Body of pancreas (tissue), 4 donors: ENCODE results near the gene ONECUT2. TPM values are rescaled to one million over a fixed set of nuclear protein-coding genes. Genes with fewer than 3 reads are reported as not detected.

Source experiments
- ATAC-seq: fragments of 150-250 bp; one replicate; pipeline ENCODE4 v1.9.1; 2016
- DNase-seq, 4 donors: peaks; one replicate each; pipeline ENCODE4 v3.0.0-alpha.2; 2019
- H3K27ac ChIP-seq, 4 donors: fragments of 200-600 bp; sonication (generic); 1 replicate in 3 of 4; 2 replicates in 1 of 4; pipeline versions ENCODE4 v1.5.1 to v1.6.1; 2016 to 2019; ENCODE audit warnings: mild to moderate bottlenecking in 1 of 4, mixed read lengths in 1 of 4, moderate library complexity in 1 of 4
- H3K27me3 ChIP-seq, 2 donors: fragments of 200-600 bp; sonication (generic); one replicate each; pipeline ENCODE4 v1.6.0; 2016; ENCODE audit warnings: mild to moderate bottlenecking in 1 of 2
- H3K36me3 ChIP-seq, 2 donors: fragments of 200-600 bp; sonication (generic); replicated peaks in 1 of 2; 2 replicates each; pipeline ENCODE4 v1.5.1; 2016; ENCODE audit warnings: low read depth in 2 of 2; ENCODE audit not compliant: insufficient read depth in 1 of 2
- H3K4me1 ChIP-seq: fragments of 200-600 bp; sonication (generic); one replicate; pipeline ENCODE4 v1.6.0; 2016
- H3K4me3 ChIP-seq, 2 donors: fragments of 200-600 bp; sonication (generic); 1 replicate in 1 of 2; 2 replicates in 1 of 2; pipeline ENCODE4 v1.5.1; 2016 to 2019
- H3K9me3 ChIP-seq, 3 donors: fragments of 200-600 bp; sonication (generic); 1 replicate in 2 of 3; 2 replicates in 1 of 3; pipeline ENCODE4 v1.5.1; 2016
- POLR2A ChIP-seq, 3 donors: fragments of 450-650 bp; IDR thresholded peaks; one replicate each; pipeline ENCODE4 v1.6.1; 2016; ENCODE audit warnings: antibody characterized with exemption in 3 of 3, mild to moderate bottlenecking in 2 of 3
- WGBS, 2 donors: methylation state at CpG; one replicate each; pipeline ENCODE4 v1.1.5; 2017; 5-methylcytosine and 5-hydroxymethylcytosine counted together
- intact Hi-C: fragments of 100-400 bp; cut with DNase I; formaldehyde crosslinking; loops from one replicate; pipeline ENCODE4 v1.15.1; 2023
- total RNA-seq, 2 donors: library from RNA; depleted of rRNA; stranded (reverse); fragments of >200 nt; gene quantifications; one replicate each; pipeline ENCODE4 v1.1.0, GENCODE V29; 2016
- TF ChIP-seq, protein P1 (sequence below), 7 experiments: fragments of 450-650 bp in 4 of 7; fragments of 200-600 bp in 3 of 7; sonication (generic) in 3 of 7; IDR thresholded peaks; one replicate each; pipeline ENCODE4 v1.5.1; 2016 to 2019; ENCODE audit warnings: antibody characterized with exemption in 7 of 7

ONECUT2 gene
- total RNA-seq, 2 donors from 2014 or later = 2.6 to 3.1 TPM

DNA sequence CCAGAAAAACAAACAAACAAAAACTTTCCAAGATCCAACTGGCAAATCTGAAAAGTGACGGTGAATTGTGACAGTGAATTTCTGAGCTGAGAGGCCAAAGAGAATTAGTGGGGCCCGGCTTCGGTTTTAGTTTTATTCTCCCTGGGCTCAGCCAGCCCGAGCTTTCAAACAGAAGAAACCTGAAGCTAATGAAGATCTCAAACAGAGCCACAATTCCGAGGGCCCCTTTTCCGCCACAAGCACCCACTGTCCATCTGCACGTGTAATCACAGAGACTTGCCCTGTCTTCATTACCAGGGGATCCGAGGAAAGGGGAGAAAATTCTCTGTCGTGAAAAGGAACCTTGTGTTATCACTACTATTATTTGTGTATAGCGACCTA, 4.2 kb upstream of the ONECUT2 start:
- Histone ChIP-seq H3K27me3 (peaks cover 14 to 63% of the 10 kb centered on the region in 2 donors), H3K36me3 (no peaks in the 10 kb centered on the region), H3K4me3 (no peak overlapping the region), H3K27ac (no peak overlapping the region), H3K9me3 (peaks cover 0 to 10% (median 0%) of the 10 kb centered on the region in 3 donors), H3K4me1 (peaks cover 43% of the 10 kb centered on the region)
- TF ChIP-seq, protein P1, sequence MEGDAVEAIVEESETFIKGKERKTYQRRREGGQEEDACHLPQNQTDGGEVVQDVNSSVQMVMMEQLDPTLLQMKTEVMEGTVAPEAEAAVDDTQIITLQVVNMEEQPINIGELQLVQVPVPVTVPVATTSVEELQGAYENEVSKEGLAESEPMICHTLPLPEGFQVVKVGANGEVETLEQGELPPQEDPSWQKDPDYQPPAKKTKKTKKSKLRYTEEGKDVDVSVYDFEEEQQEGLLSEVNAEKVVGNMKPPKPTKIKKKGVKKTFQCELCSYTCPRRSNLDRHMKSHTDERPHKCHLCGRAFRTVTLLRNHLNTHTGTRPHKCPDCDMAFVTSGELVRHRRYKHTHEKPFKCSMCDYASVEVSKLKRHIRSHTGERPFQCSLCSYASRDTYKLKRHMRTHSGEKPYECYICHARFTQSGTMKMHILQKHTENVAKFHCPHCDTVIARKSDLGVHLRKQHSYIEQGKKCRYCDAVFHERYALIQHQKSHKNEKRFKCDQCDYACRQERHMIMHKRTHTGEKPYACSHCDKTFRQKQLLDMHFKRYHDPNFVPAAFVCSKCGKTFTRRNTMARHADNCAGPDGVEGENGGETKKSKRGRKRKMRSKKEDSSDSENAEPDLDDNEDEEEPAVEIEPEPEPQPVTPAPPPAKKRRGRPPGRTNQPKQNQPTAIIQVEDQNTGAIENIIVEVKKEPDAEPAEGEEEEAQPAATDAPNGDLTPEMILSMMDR (IDR thresholded peaks at IDR 0.05) = no peak
- no peak for TF ChIP-seq POLR2A (IDR thresholded peaks at IDR 0.05)
- ATAC-seq (no peak), DNase-seq (no peak)
- 15 to 23% methylated on average over 10 of the region's 10 CpGs for WGBS, 2 donors
- intact Hi-C loops = no loop called here

DNA sequence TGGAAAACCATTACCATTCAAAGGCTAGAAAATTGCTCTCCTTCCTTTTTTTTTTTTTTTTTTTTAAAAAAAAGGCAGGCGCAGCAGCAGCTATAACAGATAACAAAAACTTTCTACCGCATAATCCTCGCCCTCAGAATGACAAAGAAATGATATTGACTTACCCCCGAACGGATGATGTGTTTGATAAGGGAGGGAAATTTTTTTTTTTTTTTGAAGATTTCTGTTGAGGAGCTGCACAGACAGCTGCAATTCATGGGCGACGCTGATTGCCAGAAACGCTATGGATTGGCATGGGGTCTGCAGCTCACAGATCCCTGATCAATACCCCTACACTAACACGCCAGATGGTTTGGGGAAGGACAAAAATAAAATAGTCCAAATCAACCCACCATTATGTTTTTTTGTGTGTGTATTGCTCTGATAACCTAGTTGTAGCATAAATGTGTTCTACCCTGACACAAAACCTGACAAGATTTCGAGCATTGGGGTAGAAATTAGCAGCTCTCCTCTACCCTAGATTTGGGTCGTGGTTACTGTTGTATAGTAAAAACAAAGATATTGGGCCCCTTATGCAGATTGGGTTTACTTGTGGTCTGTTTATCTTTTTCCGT, 3.6 kb upstream of the ONECUT2 start:
- WGBS, 2 donors = 10 to 16% methylated on average over 12 of the region's 12 CpGs
- ATAC-seq = no peak
- no peaks in the 10 kb centered on the region for H3K36me3 ChIP-seq
- H3K27ac ChIP-seq = no peak overlapping the region
- H3K4me3 ChIP-seq = no peak overlapping the region
- peaks cover 49% of the 10 kb centered on the region for H3K4me1 ChIP-seq
- TF ChIP-seq, protein P1 (IDR thresholded peaks at IDR 0.05) = no peak
- TF ChIP-seq POLR2A (IDR thresholded peaks at IDR 0.05) = no peak
- no peak for DNase-seq
- peaks cover 0 to 10% (median 0%) of the 10 kb centered on the region in 3 donors for H3K9me3 ChIP-seq
- intact Hi-C loops = no loop called here
- H3K27me3 ChIP-seq = peaks cover 14 to 68% of the 10 kb centered on the region in 2 donors

DNA sequence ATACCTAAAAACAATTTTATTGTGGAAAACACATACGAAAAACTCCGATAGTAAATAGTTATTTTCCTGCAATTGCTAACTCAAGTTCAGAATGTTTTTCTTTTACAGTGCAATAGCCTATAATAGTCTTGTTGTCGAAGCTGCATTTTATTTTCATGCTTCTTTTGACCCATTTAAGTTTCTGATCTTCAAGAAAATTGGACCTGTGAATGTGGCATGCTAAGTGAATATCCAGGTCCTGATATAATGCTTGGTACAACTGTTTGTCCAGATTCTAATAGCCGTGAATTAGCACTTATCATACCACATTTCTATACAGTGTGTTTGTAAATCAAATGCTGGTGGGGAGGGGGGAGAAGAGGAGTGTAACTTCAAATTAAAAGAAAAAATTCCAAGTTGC, 3.0 kb upstream of the ONECUT2 start:
- peaks cover 14 to 70% of the 10 kb centered on the region in 2 donors for H3K27me3 ChIP-seq
- intact Hi-C loops = no loop called here
- H3K4me1 ChIP-seq = peaks cover 54% of the 10 kb centered on the region
- H3K36me3 ChIP-seq = no peaks in the 10 kb centered on the region
- no peak for DNase-seq
- H3K4me3 ChIP-seq = no peak overlapping the region
- peaks cover 0 to 10% (median 0%) of the 10 kb centered on the region in 3 donors for H3K9me3 ChIP-seq
- no peak for TF ChIP-seq POLR2A (IDR thresholded peaks at IDR 0.05)
- TF ChIP-seq, protein P1 (IDR thresholded peaks at IDR 0.05) = no peak
- 27 to 32% methylated on average over 4 of the region's 4 CpGs for WGBS, 2 donors
- H3K27ac ChIP-seq = no peak overlapping the region
- ATAC-seq = no peak

DNA sequence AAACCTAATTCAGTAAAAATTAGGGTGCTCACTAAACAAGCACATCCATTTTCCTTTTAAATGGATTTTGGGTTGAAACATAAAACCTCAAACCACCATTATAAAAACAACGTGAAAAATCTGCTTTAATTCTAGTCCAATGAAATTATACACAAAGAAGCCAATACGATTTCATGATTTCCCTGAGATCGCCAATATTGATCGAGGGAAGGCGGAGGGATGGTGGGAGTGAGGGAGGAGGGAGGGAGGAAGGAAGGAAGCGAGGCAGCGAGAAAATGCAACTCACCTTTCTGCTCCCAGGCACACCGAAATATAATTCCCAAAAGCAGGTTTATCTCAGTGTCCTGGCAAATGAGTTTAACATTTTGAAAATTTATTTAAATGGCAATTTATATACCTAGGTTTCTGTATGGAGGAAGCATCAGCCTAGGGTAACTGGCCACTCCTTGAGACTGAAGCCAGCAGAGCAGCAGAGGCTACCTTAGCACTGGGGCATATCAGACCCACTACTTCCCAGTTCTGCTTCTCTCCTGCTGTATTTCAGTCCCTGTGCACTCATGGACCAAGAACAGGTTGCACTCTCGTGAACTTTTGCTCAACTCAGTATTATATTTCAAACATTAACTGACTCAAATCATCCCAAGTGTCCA, 2.3 kb upstream of the ONECUT2 start:
- ATAC-seq (no peak), DNase-seq (no peak)
- no peak for TF ChIP-seq POLR2A (IDR thresholded peaks at IDR 0.05)
- TF ChIP-seq, protein P1 (IDR thresholded peaks at IDR 0.05) = no peak
- Histone ChIP-seq H3K4me3 (no peak overlapping the region), H3K9me3 (peaks cover 0 to 10% (median 0%) of the 10 kb centered on the region in 3 donors), H3K36me3 (no peaks in the 10 kb centered on the region), H3K27ac (no peak overlapping the region), H3K4me1 (peaks cover 56% of the 10 kb centered on the region), H3K27me3 (peaks cover 14 to 62% of the 10 kb centered on the region in 2 donors)
- intact Hi-C loops = no loop called here
- 8 to 13% methylated on average over 9 of the region's 9 CpGs for WGBS, 2 donors
